GM12891 (cell line): Measurements from ENCODE around the gene SFN.
A peak's percentile ranks its signal among the peaks of the same experiment; 100 is the strongest.
"Not testable (repeated sequence)": the region's sequence is repeated elsewhere in the genome, so short reads cannot be mapped to it uniquely, and the experiment has no call there.

Source experiments
- DNase-seq: peaks from one replicate; pipeline ENCODE4 v3.0.0; 2011; ENCODE audit warnings: low spot score; ENCODE audit not compliant: insufficient read length
- FAIRE-seq: peaks from 2 replicates; lab custom pipeline; 2011; peaks lifted over from hg19 to GRCh38; lab: Jason Lieb, UNC
- PAX5 ChIP-seq: IDR thresholded peaks from 2 replicates; pipeline ENCODE4 v1.6.1; 2011; ENCODE audit warnings: low read length, moderate library complexity, mild to moderate bottlenecking; ENCODE audit not compliant: insufficient read depth, severe bottlenecking
- POLR2A ChIP-seq: IDR thresholded peaks from 2 replicates; pipeline ENCODE4 v1.6.1; 2011; ENCODE audit warnings: low read depth, low read length, control low read depth
- POLR2AphosphoS5 ChIP-seq: IDR thresholded peaks from 2 replicates; pipeline ENCODE4 v1.6.1; 2011; ENCODE audit warnings: low read depth, low read length, control low read depth
- POU2F2 ChIP-seq: IDR thresholded peaks from 2 replicates; pipeline ENCODE4 v1.6.1; 2011; ENCODE audit warnings: low read depth, mild to moderate bottlenecking, control low read depth, low read length, moderate library complexity
- SPI1 ChIP-seq: IDR thresholded peaks from 2 replicates; pipeline ENCODE4 v1.6.1; 2011; ENCODE audit warnings: low read depth, low read length, control low read depth
- TAF1 ChIP-seq: IDR thresholded peaks from 2 replicates; pipeline ENCODE4 v1.6.1; 2011; ENCODE audit warnings: low read depth, low read length, control low read depth

The SFN gene

DNA sequence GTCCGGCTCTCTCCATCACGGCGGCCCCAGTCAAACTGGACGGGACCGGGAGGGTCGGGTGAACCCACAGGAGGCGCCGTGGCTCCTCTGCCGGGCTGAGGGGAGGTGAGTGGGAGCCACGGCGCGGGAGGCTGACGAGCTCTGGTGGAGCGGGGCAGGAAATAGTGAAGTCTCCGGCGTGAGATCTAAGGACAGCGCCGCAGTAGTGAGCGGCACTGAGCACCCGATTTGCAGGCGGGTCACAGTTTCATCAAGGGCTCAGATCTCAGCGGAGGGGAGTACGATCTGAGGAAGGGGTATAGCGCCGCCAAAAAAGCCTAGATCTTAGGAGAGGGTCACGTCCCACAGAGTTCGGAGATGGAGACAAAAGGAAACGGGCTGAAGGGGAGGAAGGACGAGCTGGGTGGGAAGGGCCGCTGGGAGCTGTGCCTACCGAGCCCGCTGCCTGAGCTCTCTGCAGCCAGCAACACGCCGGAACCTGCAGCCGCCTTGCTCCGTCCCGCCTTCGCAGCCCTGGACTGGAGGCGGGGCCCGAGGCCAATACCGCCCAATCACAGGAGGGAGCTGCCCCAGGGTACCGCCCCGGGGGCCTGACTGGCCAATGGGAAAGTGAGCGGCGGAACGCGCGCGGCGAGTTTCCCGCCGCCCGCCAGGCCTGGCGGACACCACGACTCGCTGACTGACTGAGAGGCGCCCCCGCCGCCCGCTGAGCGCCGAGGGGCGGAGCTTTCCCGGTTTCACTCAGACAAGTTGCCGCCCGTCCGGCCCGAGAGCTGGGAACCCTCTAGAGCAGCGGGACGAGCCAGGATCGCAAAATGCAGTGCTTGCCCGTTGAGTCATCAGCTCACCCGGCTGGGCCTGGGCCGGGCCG is 1.9 kb downstream of the SFN start:
- TF ChIP-seq POLR2AphosphoS5: peak; percentile 94
- TF ChIP-seq POU2F2: peak; percentile 55; the same call in 1 of the 2 replicates
- peak; percentile 96 for TF ChIP-seq POLR2A
- no peak for TF ChIP-seq PAX5
- TF ChIP-seq TAF1: peak; percentile 82
- TF ChIP-seq SPI1: no peak
- peak; percentile 90 for DNase-seq
- peak; percentile 99 for FAIRE-seq

DNA sequence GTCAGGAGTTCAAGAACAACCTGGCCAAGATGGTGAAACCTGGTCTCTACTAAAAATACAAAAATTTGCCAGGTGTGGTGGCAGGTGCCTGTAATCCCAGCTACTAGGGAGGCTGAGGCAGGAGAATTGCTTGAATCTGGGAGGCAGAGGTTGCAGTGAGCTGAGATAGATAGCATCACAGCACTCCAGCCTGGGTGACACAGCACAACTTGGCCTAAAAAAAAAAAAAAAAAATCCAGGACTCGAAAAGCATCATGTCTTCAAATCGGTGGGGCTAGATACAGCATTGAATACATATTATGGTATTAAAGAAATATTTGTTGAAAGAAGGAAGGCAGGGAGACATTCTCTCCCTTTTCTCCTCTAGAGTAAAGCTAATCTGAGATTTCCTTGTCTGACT is 10.1 kb downstream of the SFN start:
- not testable (repeated sequence) for DNase-seq, FAIRE-seq

DNA sequence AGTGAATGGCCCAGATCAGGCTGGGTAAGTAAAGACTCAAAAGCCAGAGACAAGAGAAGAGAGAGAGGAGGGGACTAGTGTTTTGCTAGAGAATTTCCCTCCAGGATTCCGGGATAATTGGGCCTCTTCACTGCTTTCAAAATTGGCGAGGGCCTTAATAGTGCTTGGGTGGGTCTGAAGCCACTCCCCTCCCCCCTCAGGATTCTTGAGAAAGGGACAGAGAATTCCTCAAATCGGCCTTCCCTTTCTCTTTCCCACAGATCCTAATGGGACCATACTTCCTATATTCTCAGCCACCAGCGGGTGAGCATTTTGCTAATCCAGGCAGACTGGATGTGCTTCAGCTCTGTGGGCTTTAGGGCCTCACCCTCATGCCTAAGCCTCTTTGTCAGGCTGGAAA is 11.9 kb downstream of the SFN start:
- FAIRE-seq (no peak), DNase-seq (no peak)
- no peak for TF ChIP-seq POLR2AphosphoS5
- no peak for TF ChIP-seq SPI1
- TF ChIP-seq PAX5: no peak
- no peak for TF ChIP-seq POU2F2
- TF ChIP-seq POLR2A: no peak
- no peak for TF ChIP-seq TAF1

DNA sequence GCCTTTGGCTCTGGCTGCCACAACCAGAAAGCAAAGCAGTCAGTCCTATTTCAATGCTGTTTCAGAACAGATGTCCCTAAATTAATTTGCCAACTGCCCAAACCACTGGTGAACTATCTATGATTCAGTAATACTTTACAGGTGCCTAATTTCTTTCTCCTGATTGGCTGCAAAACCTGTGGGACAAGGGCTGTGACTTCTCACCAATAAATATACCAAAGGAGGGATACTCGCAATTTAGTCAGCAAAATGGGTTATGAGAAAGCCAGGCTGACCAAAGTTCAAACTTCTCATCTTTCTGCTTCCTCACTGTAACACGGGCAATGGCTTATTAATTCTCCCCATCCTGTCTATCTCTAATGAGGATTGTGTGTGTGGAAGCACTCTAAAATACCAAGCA is 14.4 kb downstream of the SFN start:
- no peak for TF ChIP-seq TAF1
- no peak for TF ChIP-seq POU2F2
- TF ChIP-seq SPI1: no peak
- TF ChIP-seq POLR2A: no peak
- TF ChIP-seq PAX5: no peak
- no peak for TF ChIP-seq POLR2AphosphoS5
- DNase-seq (no peak), FAIRE-seq (no peak)

DNA sequence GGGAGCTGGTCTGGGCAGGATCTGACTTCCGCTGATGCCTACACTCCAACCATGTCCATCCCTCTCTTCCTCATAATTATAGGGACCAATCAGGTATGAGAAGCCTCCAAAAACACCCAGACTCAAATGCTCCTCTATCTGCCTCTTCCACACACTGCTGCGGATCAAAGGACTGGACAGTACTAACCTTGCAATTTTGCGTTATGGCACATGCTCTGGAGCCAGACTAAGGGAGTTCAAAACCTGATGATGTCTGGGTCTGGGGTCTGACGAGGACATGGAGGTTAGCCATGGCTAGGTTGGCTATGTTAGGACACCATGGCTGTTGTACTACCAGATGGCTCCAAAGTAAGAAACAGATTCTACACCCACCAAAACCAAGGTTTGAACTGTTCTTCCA is 16.8 kb downstream of the SFN start:
- no peak for FAIRE-seq
- DNase-seq: no peak
- TF ChIP-seq TAF1 (no peak), POLR2AphosphoS5 (no peak), PAX5 (no peak), POLR2A (no peak), SPI1 (no peak), POU2F2 (no peak)

DNA sequence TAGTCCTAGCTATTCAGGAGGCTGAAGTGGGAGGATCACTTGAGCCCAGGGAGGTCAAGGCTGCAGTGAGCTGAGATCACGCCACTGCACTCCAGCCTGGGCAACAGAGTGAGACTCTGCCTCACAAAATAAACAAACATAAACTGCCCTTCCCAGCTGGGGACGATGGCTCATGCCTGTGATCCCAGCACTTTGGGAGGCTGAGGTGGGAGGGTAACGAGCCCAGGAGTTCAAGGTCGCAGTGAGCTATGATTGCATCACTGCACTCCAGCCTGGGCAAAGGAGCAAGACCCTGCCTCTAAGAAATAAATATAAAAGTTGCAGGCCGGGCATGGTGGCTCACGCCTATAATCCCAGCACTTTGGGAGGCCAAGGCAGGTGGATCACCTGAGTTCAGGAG is 18.7 kb downstream of the SFN start:
- FAIRE-seq, DNase-seq: not testable (repeated sequence)

DNA sequence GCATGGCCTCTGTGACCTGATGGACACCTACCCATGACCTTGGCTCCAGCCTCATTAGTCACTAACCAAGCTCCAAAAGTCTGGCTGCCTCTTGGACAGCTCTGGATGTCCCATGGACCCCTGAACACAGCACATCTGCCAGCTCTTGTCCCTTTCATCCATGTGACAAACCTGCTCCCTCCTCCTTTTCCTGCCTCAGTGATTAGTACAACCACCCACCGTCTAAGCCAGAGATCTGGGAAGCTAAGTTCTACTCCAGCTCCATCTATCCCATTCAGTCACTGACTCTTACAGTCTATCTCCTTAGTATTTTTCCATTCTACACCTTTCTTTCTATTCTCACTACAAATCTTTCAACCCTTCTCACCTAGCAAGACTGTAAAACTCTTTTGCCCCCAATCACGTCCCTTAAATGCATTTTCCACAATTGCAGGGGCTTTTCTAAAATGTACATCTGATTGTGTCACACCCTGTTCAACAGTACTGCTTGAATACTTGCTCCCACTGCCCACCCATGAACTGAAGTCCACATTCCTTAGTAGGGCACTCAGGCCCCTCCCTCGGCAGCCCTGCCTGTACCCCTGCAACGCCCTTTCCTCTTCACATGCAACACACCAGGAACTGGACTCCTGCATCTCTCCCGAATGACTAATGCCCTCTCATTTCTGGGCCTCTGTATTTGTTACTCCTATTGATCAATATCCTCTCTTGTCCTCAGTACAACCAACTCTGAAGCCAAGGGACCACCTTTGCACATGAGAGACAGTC is 19.9 kb downstream of the SFN start:
- FAIRE-seq (no peak), DNase-seq (no peak)
- TF ChIP-seq SPI1: no peak
- TF ChIP-seq TAF1: no peak
- TF ChIP-seq POLR2AphosphoS5: no peak
- TF ChIP-seq POLR2A: no peak
- TF ChIP-seq POU2F2: no peak
- TF ChIP-seq PAX5: no peak

DNA sequence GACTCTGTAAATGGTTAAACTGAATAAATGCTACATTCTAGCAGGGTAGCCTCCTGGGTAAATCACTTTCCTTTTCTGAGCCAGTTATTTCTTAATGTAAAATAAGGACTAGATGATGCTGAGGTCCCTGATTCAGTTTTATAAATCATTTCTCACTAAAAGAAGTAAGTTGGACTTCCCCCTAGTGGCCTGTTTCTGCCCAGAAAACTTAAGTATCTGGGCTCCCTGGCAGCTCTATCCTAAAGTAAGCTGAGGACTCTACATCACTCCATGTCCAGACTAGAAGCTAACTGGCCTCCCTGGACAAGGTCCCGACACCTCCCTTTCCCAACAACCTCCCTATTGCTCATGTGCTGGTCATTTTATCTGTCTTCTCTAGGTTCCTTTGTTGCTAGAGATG is 24.2 kb downstream of the SFN start:
- FAIRE-seq (no peak), DNase-seq (no peak)
- TF ChIP-seq POLR2AphosphoS5 (no peak), PAX5 (no peak), POLR2A (no peak), SPI1 (no peak)

DNA sequence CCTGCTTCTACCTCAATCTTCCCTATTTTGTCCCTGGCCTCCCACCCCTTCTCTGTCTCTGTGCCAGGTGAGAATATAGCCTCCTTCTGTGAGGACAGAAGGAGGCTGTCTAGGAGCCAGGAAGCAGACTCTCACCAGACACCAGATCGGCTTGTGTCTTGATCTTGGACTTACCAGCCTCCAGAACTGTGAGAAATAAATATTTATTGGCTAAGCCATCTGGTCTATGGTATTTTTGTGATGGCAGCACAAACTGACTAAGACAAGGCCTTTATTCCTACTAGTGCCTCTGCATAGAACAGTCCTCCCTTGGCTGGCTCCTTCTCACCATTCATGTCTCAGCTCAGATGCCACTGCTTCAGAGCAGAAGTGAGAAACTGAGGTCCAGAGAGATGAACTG is 25.3 kb downstream of the SFN start:
- TF ChIP-seq TAF1 (no peak), PAX5 (no peak), SPI1 (no peak), POLR2AphosphoS5 (no peak), POLR2A (no peak), POU2F2 (no peak)
- DNase-seq: no peak
- FAIRE-seq: no peak
